ENCODE measurements around the gene BCL2L1.
"Not testable (repeated sequence)": the region's sequence is repeated elsewhere in the genome, so short reads cannot be mapped to it uniquely, and the experiment has no call there.

BCL2L1 gene

GRCh38 chr20:31722257-31723068, at the start of gene BCL2L1:
BCL2L1 (minus strand) TSS chr20:31722868; CDS start chr20:31722218, 650 bp downstream.
- DNase-seq (ENCODE audit: low spot score) = peak; percentile 87

- DNase-seq (ENCODE audit: low spot score) = no peak
These were observed 47.6 kb upstream of the BCL2L1 start for GRCh38 chr20:31770243-31770642.

- DNase-seq (ENCODE audit: low spot score) = no peak
These were observed 47.0 kb upstream of the BCL2L1 start for GRCh38 chr20:31769681-31770080.

GRCh38 chr20:31767805-31768204, 45.1 kb upstream of the BCL2L1 start:
- DNase-seq (ENCODE audit: low spot score) = no peak

- peak; percentile 48 for DNase-seq (ENCODE audit: low spot score)
These were observed 42.1 kb upstream of the BCL2L1 start for GRCh38 chr20:31764641-31765305.

- DNase-seq (ENCODE audit: low spot score) = no peak
These were observed 38.0 kb upstream of the BCL2L1 start for GRCh38 chr20:31760519-31761240.

- no peak for DNase-seq (ENCODE audit: low spot score)
These were observed 37.3 kb upstream of the BCL2L1 start for GRCh38 chr20:31759836-31760518.

- no peak for DNase-seq (ENCODE audit: low spot score)
These were observed 36.3 kb upstream of the BCL2L1 start for GRCh38 chr20:31758991-31759390.

- no peak for DNase-seq (ENCODE audit: low spot score)
These were observed 35.9 kb upstream of the BCL2L1 start for GRCh38 chr20:31758521-31758920.

GRCh38 chr20:31757254-31757653, 34.6 kb upstream of the BCL2L1 start:
- DNase-seq (ENCODE audit: low spot score) = no peak

GRCh38 chr20:31751126-31751525, 28.5 kb upstream of the BCL2L1 start:
- peak; percentile 71 for DNase-seq (ENCODE audit: low spot score)

- no peak for DNase-seq (ENCODE audit: low spot score)
These were observed 26.6 kb upstream of the BCL2L1 start for GRCh38 chr20:31749223-31749622.

- DNase-seq (ENCODE audit: low spot score) = no peak
These were observed 25.0 kb upstream of the BCL2L1 start for GRCh38 chr20:31747640-31748039.

GRCh38 chr20:31747028-31747427, 24.4 kb upstream of the BCL2L1 start:
- DNase-seq (ENCODE audit: low spot score) = not testable (repeated sequence)

- DNase-seq (ENCODE audit: low spot score) = no peak
These were observed 23.6 kb upstream of the BCL2L1 start for GRCh38 chr20:31746068-31746878.

- no peak for DNase-seq (ENCODE audit: low spot score)
These were observed 18.1 kb upstream of the BCL2L1 start for GRCh38 chr20:31740656-31741323.

- DNase-seq (ENCODE audit: low spot score) = peak; percentile 58
These were observed 17.5 kb upstream of the BCL2L1 start for GRCh38 chr20:31740208-31740607.

GRCh38 chr20:31739550-31739977, 16.9 kb upstream of the BCL2L1 start:
- DNase-seq (ENCODE audit: low spot score) = no peak

GRCh38 chr20:31738729-31739549, 16.3 kb upstream of the BCL2L1 start, which contains the start of gene TPX2:
TPX2 (plus strand) TSS chr20:31739290; CDS start chr20:31757477, 18,187 bp downstream.
- DNase-seq (ENCODE audit: low spot score) = peak; percentile 98

GRCh38 chr20:31731321-31731717, 8.7 kb upstream of the BCL2L1 start:
- no peak for DNase-seq (ENCODE audit: low spot score)
